HUDEP-2 (cell line): ENCODE measurements around the gene TMEM187.

Source experiments
- DNase-seq, 76 experiments: peaks; one replicate each; lab custom pipeline; 2025; ENCODE audit not compliant: unreplicated experiment in 76 of 76; lab: John Stamatoyannopoulos, UW

The TMEM187 gene

DNA sequence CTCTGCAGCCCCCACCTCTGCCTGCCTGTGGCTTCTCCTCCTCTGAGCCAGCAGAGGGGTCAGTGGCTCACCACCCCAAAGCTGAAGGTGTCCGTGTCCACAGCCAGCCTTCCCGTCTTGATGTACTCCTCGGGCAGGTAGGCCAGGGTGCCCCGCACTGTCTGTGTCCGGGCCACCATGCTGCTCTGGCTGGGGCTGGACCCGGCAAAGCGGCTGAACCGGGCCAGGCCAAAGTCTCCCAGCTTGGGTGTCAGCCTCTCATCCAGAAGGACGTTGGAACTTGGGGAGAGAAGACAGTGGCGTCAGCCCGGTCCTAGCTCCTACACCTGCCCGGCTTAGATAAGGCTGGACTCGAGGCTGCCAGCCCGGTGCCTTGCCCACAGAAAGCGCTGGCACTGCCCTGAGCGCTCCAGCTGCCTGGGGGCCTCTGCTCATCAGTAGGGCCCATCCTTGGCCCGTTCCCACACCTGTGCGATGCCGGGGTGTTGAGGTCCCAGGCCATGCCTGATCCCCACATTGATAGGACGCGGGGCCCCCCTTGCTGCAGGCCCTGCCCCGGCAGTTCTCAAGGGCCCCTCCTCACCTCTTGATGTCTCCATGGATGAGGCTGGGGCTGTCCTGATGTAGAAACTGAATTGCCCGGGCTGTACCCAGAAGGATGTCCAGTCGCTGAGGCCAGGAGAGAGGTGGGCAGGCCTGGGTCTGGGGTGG lies 44.0 kb downstream of the TMEM187 start:
- no peak for DNase-seq

DNA sequence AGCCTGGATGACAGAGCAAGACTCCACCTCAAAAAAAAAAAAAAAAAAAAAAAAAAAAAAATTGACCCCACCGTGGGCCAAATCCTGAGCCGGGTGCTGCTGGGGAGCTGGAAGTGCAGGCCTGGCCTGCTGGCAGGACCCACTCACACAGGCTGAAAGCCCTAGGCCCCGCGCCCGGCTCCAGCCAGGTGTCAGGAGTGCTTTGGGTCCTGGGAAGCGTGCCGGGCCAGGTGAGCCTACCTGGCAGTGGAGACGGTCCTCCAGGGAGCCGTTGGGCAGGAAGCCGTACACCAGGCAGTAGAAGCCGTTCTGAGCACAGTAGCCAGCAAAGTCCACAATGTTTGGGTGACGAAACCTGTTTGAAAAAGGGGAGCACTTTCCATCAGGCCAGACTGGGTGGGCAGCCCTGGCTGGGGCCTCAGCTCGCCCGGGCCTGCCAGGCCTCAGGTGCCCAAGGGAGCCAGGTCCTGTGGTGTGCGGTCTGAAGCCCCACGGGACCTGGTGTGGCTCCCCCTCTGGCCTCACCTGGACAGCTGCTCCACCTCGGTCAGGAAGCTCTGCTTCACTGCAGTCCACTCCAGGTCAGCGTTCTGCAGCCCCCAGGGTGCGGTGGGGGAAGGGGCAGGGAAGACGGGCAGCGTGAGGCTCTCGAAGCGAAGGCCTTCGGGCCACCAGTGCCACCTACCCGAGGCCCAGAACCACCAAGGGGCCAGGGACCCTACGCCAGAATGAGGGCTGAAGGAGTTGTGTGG lies 45.4 kb downstream of the TMEM187 start:
- DNase-seq, result no peak

DNA sequence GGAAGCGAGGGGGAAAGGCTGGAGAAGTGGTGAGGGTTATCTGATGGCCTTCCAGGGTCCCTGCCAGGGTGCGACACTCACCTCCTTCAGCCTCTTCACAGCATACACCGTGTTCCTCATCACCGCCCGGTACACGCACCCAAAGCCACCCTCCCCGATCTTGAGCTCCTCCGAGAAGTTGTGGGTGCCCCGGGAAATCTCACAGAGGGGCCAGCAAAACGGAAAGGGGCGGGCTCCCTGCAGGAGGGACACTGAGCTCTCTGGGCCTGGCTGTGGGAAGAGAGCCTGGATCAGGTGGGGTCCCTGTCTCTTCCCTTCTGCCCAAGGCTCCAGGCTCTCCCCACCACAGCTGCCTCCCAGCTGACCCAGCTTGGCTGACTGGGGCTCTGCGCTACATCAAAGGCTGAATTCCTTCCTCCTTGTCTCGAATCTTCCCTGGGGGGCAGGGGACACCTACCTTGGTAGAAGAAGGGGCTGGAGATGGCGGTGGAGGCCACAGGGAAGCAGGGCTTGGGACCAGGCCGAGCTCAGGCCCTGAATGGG lies 46.0 kb downstream of the TMEM187 start:
- peak in 4 of 76 experiments; percentile 6 to 33 (median 14) for DNase-seq

DNA sequence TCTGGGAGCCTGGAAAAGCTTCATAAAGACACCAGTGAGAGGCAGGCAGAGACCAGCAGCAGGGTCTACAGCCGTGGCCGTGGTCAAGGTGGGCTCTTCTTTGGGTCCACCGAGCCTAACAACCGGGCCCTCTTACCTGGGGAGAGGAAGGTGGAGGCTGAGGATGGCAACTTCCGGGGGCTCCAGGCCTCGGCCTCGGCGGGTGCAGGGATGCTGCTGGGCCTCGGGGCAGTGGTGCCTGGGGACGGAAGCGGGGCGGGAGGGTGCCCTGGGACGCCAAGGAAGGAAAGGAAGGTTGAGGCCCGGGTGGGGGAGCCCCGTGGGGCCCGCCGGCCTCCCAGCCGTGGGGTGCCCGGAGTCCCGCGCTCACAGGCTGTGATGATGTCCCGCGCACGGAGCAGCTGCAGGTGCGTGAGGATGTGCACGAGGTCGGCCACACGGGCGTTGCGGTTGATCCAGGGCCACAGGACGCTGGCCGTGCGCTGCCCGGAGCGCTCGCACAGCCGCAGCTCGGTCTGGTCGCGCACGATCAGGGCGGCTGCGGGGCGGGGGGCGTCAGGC lies 46.6 kb downstream of the TMEM187 start:
- peak in 3 of 76 experiments; percentile 13 to 33 (median 19) for DNase-seq

DNA sequence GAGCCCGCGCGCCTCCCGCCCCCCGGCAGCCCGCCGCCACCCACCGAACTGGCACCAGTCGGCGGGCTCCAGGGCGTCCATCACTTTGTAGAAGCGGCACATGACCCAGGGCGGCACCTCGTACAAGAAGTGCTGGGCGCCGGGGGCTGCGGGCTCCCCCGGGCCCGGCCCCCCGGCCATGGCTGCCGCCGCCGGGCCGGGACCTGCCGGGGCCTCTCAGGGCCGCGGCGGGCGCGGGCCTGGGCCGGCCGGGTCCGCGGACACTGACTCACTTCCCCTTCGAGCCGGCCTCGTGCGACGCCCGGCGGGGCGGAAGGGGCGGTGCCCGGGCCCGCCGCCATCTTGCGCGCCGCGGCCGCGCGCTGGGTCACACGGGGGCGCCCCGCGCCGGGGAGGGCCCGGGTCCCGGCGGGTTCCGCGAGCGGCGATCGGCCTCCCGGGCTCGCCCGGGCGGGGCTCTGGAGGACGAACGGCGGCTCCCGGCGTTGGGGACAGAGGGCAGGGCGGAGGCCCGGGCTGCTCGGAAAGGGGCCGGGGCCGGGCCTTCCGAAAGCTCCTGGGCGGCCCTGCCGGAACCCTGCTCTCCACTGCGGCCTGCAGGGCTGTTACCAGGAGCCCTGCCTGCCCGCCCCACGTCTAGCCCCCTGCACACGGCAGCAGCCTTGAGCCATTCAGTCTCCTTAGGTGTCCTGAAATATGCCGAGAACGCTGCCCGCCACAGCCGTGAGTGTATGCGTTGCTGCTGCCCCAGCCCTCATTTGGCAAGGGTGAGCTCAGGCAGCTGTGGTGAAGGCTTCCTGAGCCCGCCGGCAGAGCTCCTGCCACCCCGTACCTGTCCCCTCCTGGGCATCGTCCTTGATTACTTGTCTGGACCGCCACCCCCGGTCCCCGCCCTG lies 47.3 kb downstream of the TMEM187 start, which contains the start of gene IRAK1:
TSS of gene IRAK1 (minus strand) at position 270 of the 896 bp plus-strand sequence. CDS start at position 180, 90 bp downstream.
- DNase-seq, result peak in 40 of 76 experiments; percentile 1 to 54 (median 29)

DNA sequence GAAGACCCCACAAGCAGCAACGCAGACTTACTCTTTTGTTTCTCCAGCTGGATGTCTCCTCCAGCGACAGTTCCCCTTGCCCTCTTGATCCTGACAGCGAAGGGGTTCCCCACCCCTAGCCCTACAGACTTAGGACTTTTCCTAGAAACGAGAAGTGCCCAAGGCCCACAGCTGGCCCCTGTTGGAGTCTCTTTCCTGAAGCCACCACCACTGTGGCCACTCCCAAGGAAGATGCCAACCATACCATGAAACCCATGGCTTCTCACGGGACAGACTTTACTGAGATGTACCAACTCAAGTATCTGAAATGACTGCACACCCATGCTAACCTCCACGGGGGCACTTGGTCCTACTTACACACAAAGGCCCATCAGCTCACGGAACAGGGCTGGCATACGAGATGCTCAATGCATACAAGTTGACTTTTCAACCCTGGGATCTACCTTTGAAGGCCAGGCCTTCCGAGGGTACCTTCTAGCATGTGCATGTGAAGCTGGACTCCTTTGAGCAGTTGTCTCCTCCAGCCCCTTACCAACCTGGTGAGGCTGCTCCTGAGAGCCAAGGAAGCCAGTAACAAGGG lies 48.1 kb downstream of the TMEM187 start:
- DNase-seq, result peak in 1 of 76 experiments; percentile 39

DNA sequence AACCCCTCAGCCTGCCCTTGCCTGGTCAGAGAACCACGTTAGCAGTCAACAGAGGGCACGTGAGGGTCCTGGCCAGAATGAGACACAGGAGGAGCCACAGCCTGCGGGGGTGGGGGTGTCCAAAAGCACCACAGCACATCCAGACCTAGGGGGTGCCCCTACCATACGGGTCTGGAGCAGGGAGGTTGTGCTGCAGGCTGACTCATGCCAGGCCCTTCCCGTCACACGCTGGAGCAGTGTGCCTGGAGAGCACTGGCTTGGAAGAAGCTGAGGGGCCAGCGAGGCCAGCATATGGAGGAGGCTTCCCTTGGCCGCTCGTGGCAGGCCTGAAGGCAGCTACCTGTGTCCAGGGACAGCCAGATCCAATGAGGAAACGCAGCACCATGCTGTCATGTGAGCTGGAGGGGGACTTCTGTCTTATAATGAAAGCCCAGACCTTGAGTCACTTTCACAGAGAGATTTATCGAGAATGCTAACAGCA lies 48.6 kb downstream of the TMEM187 start:
- peak in 3 of 76 experiments; percentile 16 to 32 (median 19) for DNase-seq

DNA sequence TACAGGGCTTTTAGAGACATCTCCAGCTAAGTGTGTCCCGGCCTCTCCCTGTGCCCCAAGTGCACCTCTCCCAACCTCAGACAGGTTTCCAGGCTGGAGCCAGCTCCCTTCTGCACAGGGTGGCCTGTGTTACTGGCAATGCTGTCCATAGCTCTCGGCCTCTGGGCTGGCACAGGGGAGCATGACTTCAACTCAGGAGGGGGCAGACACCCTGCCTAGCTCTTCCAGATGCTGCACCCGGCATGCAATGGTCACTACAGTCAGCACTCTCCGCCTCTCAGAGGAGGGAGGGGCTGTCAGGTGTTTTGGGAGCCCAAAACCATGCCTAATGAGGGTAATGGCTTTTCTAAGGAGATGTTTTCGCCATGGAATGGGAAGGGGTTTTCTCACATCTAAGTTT lies 49.6 kb downstream of the TMEM187 start:
- no peak for DNase-seq

DNA sequence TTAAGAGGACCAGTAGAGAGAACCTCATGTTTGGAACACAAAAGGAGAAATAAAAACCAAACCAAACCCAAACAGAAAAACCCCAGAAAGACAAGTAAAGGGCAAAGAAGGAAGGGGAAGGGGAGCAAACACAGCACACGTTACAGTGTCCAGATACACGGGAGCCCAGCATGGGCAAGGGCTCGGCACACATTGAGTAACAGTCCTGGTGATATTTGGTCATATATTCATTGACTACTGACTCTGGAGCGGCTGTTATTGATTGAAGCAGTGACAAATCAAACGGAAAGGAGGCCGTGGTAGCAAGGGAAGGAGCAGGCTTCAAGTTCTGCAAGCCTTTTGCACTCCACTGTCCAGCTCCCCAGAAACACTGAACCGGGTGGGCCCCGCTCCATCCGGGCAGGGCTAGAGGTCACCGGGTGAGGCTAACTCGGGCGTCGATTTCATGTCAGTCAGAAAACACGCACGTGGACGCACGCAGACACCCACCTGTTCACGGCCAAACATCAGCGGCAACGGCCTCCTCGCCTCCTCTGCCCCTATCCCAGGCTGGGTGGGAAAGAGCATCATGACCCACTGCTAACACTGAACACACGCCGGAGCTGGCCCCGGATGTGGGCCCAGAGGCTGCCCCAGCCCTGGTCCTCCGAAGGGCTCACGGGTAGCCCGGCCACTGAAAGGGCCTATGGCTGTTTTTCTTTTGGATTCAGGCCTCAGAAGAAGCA lies 50.9 kb downstream of the TMEM187 start:
- DNase-seq, result no peak

DNA sequence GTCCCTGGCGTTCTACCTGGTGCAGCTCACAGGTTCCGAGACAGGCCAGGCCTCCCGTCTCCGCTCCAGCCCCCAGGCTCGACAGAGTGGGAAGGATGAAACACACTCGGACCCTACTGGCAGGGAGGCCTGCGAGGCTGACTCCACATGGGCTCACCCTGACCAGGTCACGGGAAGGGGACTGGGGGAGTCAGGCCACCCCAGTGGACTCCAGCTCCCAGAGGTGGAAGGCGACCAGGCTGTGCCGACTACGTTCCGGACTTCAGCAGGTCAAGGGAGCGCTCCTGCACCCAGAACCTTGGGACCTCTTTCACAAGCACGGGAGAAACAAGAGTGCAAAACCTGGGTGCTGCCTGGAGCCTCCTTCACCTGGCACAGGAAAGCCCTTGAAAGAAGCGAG lies 51.7 kb downstream of the TMEM187 start:
- DNase-seq, result no peak

DNA sequence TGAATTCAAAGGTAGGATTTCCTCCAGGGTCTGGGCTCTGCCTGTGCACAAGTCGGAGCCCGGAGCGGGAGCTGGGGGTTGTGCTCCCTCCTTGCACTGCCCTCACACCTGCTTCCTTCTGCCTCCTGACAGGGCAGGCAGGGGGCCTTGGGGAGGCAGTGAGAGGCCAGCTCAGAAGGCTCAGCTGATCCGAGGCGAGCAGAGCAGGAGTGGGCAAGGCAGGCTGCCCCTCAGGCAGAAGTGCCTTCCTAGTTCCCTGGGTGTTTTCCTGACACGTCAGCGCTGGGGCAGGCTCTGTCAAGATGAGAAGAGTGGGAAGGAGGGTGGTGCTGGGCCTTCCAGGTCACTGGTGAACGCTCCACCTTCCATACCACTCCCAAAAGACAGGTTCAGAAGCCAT lies 52.7 kb downstream of the TMEM187 start:
- DNase-seq, result no peak

DNA sequence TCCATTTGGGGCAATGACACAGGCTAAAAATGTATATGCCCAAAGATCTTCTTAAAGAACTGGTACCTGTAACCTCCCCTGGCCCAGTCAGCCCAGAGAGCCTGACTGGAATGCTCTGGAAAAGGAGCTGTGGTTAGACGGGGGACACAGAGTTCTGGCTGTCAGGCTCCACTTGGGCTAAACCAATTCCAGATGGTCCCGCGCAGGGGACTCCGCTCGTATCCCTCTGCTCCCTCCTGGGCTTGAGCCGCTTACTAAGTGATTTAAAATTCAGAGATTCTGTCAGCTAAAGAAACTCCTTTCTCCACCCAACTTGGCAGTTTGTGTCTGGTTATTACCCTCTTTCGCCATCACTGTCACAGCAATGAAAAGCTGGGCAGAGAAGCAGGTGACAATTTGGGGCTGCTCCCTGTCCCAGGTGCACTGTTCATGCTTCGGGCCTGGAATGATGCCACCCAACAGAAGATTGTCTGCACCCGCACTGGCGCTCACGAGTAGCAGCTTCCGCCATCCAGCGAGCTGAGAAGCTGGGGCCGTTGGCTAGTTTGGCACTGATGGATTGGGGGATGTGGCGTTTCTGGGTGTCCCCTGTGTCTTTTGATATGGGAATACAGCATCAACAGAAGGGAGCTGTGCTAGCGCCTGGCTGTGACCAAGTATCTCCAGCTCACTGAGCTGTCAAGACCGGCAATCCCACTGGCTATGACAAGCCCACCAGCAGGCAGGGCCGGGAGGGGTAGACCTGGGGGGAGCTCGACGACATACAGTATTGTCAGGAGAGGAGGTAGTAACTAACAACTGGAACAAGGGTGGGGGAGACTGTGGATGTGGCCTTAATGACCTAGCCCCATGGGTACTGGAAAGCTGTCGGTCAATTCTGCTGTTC lies 53.8 kb downstream of the TMEM187 start:
- no peak for DNase-seq

DNA sequence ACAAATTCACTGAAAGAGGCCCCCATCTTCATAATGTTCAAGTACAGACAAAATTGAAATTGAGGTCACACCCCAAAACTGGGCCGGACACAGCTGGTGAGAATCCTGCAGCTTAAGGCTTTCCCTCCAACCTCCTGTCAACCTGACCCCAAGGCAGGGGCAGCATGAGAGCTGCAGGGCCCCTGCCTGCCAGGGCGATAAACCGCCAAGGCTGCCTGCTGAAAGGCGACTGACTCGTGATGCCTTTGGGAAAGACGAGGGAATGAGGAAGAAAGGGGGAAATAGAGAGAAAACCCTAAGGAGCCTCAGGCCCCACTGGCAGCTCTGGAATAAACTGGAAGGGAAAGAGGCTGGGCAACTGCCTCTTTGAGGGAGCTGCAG lies 54.5 kb downstream of the TMEM187 start:
- DNase-seq, result no peak

DNA sequence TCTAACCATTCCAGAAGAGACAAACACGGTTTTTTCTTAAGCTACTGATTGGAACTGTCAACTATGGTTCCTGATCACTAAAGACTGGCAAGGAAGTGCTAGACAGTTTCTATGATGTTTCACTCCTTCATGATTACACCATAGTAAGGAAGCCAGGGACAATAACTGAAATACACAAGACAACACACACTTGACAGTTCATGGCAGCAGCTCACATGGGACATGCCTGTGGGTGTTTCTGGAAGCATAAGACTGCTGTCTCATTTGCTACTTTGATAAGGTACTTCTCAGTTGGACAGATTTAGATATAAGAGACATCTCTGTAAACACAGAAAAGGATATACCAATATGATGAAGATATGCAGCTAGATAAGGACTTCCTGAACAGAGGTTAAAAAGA lies 55.4 kb downstream of the TMEM187 start:
- no peak for DNase-seq

DNA sequence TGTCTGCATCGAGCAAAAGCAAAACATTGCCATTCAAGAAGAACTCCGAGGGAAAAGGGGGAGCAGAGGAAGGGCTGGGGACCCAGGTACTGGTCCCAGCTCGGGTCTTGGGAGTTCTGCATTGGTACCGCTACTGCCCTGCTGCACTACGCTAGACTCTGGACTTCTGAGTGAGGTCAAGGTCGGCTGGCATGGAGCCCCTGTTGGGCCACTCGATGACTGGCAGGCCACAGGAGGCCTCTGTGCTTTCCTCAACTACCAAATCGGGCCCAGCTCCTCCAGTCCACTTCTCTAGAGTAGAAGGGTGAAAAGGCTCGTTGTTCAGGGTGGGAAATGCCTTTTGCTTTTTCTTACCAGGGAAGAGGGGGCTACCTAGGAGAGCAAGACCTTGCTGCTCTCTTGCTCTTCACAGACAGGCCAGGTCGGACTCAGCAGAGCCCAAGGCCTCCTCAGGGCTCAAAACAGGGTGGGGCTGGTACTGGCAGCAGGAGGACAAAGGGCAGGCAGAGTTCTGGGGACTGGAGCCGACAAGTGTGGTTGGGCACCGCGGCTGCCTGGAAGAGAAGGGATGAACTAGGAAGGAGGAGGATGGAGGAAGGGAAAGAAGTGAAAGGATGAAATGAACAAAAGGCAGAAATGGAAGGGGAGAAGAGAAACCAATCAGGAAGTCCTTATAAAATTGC lies 56.1 kb downstream of the TMEM187 start:
- DNase-seq, result no peak

DNA sequence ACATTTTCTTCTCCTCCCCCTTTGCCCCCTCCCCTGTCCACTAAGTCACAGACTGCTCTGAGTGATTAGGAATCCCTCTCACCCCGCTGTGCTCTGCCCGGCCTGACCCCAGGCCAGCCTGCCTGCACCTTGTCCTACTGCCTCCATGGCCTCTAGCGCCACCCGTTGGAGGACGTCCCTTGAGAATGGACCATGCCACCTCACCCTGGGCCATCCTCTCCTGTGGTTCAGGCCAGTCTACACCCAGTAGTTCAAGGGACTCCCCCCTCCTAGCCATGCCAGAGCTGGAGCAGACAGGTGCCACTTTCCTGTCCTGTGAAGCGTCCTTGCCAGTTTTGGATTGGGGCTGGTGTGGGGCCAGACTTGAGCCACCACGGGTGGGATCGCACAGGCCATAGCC lies 56.9 kb downstream of the TMEM187 start:
- DNase-seq, result peak in 4 of 76 experiments; percentile 0 to 11 (median 5)

DNA sequence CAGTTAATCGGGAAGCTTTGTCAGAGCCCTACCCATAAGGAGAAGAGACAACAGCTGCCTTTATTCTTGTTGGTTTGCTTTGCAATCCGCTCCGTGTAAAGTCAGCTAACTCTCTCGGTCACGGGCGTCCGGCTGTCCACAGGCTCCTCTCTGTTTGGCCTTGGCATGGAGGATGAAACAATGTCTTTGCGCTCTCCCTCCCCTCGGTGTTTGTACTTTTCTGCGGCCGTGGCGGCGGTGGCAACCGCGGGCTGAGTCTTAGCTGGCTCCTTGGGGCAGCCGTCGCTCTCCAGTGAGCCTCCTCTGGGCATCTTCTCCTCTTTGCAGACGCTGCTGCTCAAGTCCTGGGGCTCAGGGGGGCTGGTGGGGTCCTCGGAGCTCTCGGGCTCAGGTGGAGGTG lies 57.7 kb downstream of the TMEM187 start:
- DNase-seq, result no peak
